ENCODE results near the gene TAS2R46.
"Not testable (repeated sequence)": the region's sequence is repeated elsewhere in the genome, so short reads cannot be mapped to it uniquely, and the experiment has no call there.

TAS2R46 gene, protein sequence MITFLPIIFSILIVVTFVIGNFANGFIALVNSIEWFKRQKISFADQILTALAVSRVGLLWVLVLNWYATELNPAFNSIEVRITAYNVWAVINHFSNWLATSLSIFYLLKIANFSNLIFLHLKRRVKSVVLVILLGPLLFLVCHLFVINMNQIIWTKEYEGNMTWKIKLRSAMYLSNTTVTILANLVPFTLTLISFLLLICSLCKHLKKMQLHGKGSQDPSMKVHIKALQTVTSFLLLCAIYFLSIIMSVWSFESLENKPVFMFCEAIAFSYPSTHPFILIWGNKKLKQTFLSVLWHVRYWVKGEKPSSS

DNA sequence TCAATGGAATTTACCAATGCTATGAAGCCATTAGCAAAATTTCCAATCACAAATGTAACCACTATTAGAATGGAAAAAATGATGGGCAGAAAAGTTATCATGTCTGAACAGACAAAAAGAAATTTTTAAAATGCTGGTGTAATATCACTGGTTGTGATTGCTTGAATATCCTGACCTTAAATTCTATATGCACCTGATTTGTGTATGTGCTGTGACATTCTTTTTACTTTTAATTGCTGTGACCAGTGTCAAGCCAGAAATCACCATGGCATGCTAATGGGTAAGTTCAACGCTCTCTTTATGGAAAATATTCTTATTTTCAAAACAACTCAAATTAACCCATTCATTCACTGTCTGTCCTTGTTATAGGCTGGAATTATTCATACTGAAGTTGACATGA, at the start of gene TAS2R46:
Gene TAS2R46 (minus strand): TSS at position 101 of the 400 bp plus-strand sequence. CDS start 0 bp downstream, at position 101.
- not testable (repeated sequence) for DNase-seq

DNA sequence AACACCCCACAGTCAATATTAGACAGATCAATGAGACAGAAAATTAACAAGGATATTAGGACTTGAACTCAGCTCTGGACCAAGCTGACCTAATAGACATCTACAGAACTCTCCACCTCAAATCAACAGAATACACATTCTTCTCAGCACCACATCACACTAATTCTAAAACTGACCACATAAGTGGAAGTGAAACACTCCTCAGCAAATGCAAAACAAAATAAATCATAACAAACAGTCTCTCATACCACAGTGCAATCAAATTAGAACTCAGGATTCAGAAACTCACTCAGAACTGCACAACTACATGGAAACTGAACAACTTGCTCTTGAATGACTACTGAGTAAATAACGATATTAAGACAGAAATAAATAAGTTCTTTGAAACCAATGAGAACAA, 49.1 kb upstream of the TAS2R46 start:
- DNase-seq: not testable (repeated sequence)

DNA sequence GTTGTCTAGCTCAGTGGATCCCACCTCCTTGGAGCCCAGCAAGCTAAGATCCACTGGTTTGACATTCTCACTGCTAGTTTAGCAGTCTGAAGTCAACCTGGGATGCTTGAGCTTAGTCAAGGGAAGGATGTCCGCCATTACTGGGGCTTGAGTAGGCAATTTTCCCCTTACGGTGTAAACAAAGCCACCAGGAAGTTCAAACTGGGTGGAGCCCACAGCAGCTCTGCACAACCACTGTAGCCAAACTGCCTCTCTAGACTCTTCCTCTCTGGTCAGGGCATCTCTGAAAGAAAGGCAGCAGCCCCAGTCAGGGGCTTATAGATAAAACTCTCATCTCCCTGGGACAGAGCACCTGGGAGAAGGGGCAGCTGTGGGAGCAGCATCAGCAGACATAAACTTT, 46.8 kb upstream of the TAS2R46 start:
- DNase-seq: no peak

DNA sequence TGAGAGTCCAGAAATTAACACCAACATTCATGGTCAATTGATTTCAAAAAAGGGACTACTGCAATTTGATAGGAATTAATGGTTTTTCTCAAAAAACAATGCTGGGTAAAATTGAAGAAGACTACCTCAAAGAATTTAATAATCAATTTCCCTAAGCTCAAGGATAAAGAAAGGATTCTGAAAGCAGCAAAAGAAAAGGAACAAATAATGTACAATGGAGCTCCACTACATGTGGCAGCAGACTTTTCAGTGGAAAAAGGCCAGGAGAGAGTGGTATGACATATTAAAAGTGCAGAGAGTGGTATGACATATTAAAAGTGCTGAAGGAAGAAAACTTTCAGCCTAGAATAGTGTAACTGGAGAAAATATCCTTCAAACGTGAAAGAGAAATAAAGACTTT, 45.6 kb upstream of the TAS2R46 start:
- DNase-seq: no peak

DNA sequence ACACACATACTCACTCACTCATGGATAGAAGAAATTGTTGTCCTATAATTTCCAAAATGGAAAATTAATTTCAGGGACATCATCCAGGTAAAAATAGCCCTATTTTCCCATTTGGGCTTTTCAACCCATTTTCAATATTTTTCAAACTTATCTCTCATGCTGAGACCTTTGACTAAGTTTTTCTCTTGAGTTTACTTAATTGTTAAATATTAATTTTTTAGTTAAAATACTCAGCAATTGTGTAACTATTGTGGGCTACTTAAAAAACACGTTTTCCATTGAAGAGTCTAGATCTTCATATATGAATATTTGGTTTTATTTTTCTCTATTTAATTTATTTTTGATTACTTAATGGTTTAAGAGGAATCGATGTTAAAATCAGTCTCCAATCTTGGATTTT, 44.2 kb upstream of the TAS2R46 start:
- no peak for DNase-seq

DNA sequence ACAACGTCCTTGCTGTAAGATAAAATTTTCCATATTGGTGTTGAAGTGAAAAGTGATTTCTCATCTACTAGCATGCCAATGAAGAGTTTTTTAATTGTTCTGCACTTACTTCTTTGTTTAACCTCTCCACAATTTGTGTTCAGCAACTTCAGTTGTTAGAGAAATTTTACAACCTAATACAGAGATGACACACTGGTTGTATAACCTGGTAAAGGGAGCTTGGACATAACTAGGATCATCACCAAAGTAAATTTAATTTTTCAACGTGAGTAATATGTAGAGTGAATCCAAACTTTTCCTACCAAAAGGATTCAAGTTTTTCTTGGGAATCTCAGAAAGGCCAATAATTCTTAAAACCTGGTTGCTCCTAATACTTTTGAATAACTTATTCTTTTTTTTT, 43.5 kb upstream of the TAS2R46 start:
- no peak for DNase-seq

DNA sequence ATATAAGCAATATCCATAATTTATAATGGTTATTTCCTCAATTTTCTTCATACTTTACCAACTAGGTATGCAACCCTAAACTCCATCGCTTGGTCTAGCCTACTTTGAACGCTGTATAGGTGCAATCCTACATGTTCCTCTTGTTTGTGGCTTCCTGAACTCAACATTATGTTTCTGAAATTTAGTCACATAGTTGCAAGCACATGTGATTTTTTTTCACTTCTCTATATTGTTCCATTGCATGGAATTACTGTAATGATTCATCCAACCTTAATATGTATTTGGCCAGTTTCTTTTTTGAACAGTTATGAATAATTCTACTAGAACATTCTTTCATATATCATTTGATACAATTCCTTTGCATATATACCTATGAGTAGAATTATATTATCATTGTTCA, 32.8 kb upstream of the TAS2R46 start:
- DNase-seq: not testable (repeated sequence)

DNA sequence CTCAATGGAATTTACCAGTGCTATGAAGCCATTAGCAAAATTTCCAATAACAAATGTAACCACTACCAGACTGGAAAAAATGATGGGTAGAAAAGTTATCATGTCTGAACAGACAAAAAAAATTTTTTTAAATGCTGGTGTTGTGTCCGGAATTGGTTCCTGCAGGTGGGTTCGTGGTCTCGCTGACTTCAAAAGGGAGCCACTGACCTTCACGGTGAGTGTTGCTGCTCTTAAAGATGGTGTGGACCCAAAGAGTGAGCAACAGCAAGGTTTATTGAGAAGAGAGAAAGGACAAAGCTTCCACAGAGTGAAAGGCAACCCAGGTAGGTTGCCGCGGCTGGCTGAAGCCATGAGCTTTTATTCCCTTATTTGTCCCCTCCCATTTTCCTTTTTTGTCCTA, 30.0 kb upstream of the TAS2R46 start, which contains the start of gene TAS2R43:
Gene TAS2R43 (minus strand): TSS at position 186 of the 400 bp plus-strand sequence. CDS start 84 bp downstream, at position 102.
- DNase-seq: no peak

DNA sequence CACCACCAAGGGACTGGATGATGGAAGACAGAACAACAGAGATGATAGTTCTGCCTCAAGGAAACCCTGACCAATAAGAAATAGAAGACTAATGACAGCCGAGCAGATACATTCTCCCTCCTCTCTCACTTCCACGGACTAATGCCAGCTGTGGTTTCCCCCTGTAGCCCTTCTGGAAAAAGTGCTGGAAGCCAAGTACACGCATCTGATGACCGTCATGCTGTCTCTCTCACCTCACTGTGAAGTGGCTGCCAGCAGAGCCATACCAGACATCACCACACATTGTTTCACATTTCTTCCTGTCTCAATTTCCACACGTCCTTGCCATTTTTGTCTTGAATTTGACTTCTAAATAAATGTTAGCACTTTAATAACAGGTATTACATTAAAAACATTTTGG, 27.2 kb upstream of the TAS2R46 start:
- no peak for DNase-seq

DNA sequence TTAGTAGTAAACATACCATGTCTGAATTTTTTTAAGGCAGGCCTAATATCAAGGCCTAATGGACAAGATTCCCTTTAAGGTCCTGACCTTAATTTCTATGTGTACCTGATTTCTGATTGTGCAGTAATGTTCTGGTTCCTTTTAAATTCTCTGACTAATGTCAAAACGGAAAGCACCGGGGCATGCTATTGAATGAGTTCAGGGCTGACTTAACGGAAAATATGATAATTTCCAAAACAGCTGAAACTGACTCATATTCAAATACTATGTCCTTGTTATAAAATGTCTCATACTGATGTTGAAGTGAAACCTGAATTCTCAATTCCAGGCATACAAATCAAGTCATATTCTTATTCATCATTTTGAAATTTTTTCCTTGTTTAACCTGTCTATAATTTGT, 23.3 kb upstream of the TAS2R46 start:
- DNase-seq: no peak

DNA sequence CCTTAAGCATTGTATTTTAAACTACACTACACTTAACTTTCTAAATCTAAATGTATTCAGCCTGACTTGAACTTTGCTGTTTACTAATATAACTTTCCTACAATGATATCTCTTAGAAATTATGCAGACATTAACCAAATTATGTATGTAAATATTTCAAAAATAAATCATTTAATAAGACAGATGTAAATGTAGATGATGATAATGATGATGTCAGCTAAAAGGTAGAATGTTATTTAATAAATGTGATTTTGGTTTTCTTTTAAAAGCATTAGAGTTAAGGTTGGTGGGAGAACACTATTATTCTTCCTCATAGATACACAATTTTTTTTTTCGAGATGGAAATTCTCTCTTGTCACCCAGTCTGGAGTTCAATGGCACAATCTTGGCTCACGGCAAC, 19.9 kb upstream of the TAS2R46 start:
- DNase-seq: no peak

DNA sequence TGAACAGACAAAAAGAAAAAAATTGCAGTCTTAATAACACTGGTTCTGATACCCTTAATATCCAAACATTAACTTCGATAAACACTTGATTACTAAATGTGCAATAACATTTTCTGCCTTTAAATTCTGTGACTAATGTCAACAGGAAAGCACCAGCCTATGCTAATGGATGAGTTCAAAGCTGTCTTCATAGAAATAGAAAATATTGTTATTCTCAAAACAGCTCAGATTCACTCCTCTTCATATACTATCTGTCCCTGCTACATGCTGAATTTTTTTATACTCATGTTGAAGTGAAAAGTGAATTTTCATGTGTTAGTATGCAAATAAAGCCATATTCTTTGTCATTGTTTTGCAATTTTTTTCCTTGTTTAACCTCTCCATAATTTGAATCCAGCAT, 16.2 kb upstream of the TAS2R46 start:
- DNase-seq: no peak

DNA sequence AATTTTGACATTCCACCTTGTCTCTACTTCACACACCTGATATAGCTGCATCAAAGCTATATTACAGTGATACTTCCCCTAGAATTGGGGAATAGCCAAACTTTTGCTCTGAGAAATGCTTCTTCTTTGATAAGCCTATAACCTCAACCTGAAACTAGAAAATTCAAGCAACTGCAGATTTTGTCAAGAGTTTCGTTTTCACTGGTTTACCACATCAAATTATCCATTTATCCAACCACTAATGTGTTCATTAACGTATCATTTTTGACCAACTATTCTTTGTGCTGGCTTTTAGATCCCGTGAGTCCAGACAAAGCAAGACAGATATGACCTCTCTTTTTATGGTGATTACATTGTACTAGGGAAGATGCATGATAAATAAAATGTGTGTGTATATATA, 13.5 kb upstream of the TAS2R46 start:
- DNase-seq: no peak

DNA sequence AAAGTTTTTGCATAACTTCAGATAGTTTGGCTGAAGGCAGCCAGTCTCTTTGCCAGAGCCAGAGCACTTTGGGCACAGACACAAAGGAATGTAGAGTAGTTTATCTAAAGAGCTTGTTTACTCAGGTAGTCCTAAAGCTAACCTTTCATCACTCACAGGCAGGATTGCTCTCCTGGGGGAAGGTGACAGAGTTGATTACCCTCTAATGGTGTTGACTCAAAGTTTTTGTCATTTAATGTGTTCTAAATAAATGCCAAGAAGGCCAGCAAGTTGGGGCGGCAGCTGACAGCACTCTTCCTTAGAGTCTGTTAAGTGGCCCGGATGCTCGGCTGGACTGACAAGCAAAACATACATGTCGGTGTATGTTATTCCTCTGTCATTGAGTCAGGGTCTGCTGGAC, 9.3 kb upstream of the TAS2R46 start:
- peak; percentile 43 for DNase-seq

DNA sequence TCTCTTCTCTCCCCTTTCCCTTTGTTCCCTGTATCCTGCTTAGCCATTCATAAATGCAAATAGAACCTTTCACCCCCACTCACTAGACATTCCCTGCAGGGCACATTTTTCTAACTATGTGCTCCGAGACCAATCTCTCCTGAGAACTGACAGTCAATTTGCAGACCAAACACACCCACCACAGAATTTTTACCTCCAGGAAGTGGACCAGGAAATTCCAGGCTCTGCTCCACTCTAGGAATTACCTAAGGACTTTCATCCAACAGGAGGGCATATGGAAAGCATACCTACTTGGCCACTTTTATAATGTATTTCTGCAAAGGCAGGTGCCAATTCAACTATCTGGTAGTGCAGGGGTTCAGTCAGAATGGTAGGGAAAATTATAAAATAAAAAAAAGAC, 8.9 kb upstream of the TAS2R46 start:
- DNase-seq: peak; percentile 59

DNA sequence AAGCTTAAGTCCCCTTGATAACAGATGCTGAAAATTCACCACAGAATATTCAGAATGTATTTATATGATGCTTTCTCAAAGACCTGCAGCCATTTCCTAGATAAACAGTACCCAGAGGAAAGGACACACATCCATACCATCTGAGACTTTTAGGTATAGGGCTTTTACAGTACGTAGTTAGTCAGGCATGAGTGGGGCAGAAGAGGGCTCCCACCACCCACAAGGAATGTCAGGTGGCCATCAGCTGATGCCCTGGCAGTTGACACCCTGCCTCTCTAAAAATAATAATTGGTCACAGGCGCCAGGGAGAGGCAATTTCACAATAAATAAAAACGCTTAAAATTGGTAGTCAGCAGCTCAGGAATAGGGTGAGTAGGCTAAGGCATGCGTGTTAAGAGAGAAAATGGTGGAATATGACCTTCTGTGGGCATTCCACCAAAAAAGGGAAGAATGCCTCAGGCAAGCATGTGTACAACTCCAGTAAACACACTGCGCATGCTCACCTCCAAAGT, 7.8 kb upstream of the TAS2R46 start:
- DNase-seq: no peak

DNA sequence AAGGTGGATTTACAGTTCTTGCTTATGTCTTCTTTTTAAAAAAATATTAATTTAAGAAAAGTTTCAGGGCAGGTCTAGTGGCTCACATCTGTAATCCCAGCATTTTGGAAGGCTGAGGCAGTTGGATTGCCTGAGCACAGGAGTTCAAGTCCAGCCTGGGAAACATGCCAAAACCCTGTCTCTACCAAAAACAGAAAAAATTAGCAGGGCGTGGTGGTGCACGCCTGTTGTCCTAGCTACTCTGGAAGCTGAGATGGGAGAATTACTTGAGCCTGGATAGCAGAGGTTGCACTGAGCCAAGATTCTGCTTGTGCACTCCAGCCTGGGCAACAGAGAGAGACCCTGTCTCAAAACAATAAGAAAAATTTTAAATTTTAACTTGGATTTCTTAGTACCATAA, 5.4 kb upstream of the TAS2R46 start:
- DNase-seq: peak; percentile 7

DNA sequence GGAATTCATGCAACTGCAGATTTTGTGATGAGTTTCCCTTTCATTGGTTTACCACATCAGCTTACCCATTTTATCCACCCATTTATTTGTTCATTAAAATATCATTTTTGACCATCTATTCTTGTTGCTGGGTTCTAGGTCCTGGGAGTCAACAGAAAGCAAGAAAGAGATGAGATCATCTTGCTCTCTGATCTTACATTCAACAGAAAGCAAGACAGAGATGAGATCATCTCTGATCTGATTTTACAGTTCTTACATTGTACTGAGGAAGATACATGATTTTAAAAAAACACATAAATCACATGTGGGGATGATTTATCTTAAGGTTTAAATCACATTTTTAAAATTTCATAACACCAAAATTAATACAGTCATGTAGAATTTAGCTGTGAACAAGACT, 2.3 kb downstream of the TAS2R46 start:
- DNase-seq: no peak

DNA sequence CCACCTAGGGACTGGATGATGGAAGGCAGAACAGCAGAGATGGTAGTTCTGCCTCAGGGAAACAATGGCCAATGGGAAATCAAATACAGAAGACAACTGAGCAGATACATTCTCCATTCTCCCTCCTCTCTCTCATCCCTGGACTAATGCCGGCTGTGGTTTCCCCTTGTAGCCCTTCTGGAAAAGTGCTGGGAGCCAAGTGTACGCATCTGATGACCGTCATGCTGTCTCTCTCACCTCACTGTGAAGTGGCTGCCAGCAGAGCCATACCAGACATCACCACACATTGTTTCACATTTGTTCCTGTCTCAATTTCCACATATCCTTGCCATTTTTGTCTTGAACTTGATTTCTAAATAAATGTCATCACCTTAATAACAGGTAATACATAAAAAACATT, 3.1 kb downstream of the TAS2R46 start:
- no peak for DNase-seq

DNA sequence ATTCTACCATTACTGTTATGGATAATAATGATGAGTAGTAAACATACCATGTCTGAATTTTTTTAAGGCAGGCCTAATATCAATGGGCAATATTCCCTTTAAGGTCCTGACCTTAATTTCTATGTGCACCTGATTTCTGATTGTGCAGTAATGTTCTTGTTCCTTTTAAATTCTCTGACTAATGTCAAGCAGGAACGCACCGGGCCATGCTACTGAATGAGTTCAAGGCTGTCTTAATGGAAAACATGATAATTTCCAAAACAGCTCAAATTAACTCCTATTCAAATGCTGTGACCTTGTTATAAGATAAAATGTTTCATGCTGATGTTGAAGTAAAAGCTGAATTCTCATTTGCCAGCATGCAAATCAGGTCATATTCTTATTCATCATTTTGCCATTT, 6.8 kb downstream of the TAS2R46 start:
- no peak for DNase-seq

DNA sequence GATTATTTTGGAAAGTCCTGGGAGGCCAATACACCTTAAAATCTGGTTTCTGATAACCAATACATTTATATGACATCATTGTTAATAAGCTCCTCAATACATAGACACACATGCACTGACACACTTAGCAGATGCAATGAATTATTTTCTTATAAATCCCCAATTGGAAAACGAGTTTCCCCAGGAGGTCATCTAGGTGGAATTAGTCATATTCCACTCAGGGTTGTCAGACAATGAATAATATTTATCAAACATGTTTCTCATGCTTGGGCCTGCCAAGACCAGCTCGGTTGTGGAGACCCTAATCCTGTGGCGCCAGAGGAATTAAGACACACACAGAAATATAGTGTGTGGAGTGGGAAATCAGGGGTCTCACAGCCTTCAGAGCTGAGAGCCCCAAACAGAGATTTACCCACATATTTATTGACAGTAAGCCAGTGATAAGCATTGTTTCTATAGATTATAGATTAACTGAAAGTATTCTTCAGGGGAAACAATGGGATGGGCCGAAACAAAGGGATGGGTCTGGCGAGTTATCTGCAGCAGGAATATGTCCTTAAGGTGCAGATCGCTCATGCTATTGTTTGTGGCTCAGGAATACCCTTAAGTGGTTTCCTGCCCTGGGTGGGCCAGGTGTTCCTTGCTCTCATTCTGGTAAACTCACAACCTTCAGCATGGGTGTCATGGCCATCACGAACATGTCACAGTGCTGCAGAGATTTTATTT, 12.1 kb downstream of the TAS2R46 start:
- not testable (repeated sequence) for DNase-seq

DNA sequence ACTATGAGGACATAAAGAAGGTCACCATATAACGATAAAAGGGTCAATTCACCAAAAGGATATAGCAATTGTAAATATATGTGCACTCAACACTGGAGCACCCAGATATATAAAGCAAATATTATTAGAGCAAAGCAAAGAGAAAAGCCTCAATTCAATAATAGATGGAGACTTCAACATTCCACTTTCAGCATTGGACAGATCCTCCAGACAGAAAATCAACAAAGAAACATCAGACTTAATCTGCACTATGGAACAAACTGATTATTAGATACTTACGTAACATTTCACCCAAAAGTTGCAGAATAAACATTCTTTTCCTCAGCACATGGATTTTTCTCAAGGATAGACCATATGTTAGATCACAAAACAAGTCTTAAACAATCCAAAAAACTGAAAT, 20.7 kb downstream of the TAS2R46 start:
- not testable (repeated sequence) for DNase-seq

DNA sequence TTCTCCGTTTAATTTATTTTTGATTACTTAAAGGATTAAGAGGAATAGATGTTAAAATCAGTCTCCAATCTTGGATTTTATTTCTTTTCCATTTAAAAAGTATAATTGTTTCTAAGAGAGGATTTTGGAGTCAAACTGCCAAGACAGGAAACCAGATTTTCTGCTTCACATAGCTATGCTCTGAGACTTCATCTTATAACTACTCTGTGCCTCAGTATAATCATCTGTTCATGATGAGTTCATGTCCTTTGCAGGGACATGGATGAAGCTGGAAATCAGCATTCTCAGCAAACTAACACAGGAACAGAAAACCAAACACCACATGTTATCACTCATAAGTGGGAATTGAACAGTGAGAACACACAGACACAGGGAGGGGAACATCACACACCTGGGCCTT, 21.9 kb downstream of the TAS2R46 start:
- no peak for DNase-seq

DNA sequence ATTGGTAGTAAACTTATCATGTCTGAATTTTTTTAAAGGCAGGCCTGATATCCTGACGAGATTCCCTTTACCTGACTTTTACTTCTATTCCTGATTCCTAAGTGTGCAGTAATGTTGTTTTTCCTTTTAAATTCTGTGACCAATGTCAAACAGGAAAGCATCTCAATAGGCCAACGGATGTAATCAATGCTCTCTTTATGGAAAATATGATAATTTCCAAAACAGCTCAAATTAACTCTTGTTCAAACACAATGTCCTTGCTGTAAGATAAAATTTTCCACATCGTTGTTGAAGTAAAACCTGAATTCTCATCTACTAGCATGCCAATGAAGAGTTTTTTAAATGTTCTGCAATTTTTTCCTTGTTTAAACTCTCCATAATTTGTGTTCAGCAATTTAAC, 22.9 kb downstream of the TAS2R46 start:
- DNase-seq: no peak

Data from NCI-H69 (cell line).